WERI-Rb-1 (cell line): ENCODE results near the gene ODF2.

Experiments
- DNase-seq: peaks from one replicate; pipeline ENCODE4 v3.0.0-alpha.2; 2020
- H3K27ac ChIP-seq: fragments of 250-450 bp; sonication (Bioruptor Pico); 2 replicates; pipeline ENCODE4 v1.5.1; 2020; ENCODE audit warnings: mild to moderate bottlenecking, moderate library complexity
- H3K27me3 ChIP-seq: fragments of 250-450 bp; sonication (Bioruptor Pico); 2 replicates; pipeline ENCODE4 v1.5.1; 2021; ENCODE audit warnings: mild to moderate bottlenecking, low read depth, moderate library complexity; ENCODE audit not compliant: insufficient read depth, severe bottlenecking
- H3K36me3 ChIP-seq: fragments of 250-450 bp; sonication (Bioruptor Pico); 2 replicates; pipeline ENCODE4 v1.5.1; 2020; ENCODE audit warnings: mild to moderate bottlenecking, moderate library complexity
- H3K4me3 ChIP-seq: 2 replicates; pipeline ENCODE4 v1.5.1; 2011; ENCODE audit warnings: low read depth, mild to moderate bottlenecking, control low read depth, low read length
- H3K9me3 ChIP-seq: fragments of 250-450 bp; sonication (Bioruptor Pico); 2 replicates; pipeline ENCODE4 v1.5.1; 2021; ENCODE audit warnings: mild to moderate bottlenecking, moderate library complexity; ENCODE audit not compliant: severe bottlenecking
- TF ChIP-seq, protein P1 (sequence below): IDR thresholded peaks from 2 replicates; pipeline ENCODE4 v1.5.1; 2011; ENCODE audit warnings: low read depth, mild to moderate bottlenecking, control low read depth, inconsistent platforms, low read length

ODF2 gene

DNA sequence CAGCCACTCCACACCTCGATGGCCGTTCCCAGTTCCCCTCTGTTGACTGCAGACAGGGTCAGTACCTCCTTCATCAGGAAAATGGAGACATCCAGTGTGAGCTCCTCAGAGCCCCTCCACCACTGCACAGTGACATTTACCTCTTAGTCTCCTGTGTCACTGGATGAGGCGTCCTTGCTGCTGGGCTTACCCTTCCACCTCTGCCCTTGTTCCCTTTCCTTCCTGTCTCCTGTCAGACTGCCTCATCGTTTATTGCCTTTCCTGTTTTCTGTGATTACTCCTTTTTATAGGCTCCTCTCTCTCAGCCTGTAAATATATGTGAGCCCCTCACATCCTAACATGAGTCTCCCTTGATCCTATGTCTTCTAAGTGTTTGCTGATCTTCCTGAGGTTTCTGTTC, 73.4 kb downstream of the ODF2 start:
- Histone ChIP-seq H3K36me3 (peaks cover 82% of the 10 kb centered on the region), H3K9me3 (no peaks in the 10 kb centered on the region), H3K27me3 (no peaks in the 10 kb centered on the region), H3K27ac (no peak overlapping the region), H3K4me3 (no peak overlapping the region)
- TF ChIP-seq, protein P1, sequence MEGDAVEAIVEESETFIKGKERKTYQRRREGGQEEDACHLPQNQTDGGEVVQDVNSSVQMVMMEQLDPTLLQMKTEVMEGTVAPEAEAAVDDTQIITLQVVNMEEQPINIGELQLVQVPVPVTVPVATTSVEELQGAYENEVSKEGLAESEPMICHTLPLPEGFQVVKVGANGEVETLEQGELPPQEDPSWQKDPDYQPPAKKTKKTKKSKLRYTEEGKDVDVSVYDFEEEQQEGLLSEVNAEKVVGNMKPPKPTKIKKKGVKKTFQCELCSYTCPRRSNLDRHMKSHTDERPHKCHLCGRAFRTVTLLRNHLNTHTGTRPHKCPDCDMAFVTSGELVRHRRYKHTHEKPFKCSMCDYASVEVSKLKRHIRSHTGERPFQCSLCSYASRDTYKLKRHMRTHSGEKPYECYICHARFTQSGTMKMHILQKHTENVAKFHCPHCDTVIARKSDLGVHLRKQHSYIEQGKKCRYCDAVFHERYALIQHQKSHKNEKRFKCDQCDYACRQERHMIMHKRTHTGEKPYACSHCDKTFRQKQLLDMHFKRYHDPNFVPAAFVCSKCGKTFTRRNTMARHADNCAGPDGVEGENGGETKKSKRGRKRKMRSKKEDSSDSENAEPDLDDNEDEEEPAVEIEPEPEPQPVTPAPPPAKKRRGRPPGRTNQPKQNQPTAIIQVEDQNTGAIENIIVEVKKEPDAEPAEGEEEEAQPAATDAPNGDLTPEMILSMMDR: no peak
- DNase-seq: no peak

- no peak overlapping the region for H3K27ac ChIP-seq
Measured at GRCh38 chr9:128532581-128532980, 76.8 kb downstream of the ODF2 start.

GRCh38 chr9:128540634-128541360, 85.0 kb downstream of the ODF2 start:
- no peaks in the 10 kb centered on the region for H3K9me3 ChIP-seq
- H3K4me3 ChIP-seq: no peak overlapping the region
- TF ChIP-seq, protein P1: no peak
- H3K27ac ChIP-seq: no peak overlapping the region
- H3K36me3 ChIP-seq: peaks cover 57% of the 10 kb centered on the region
- no peaks in the 10 kb centered on the region for H3K27me3 ChIP-seq
- DNase-seq: no peak

More at GRCh38 chr9:128532581-128532980, 76.8 kb downstream of the ODF2 start:
- Histone ChIP-seq H3K36me3 (peaks cover 59% of the 10 kb centered on the region), H3K9me3 (no peaks in the 10 kb centered on the region), H3K27me3 (no peaks in the 10 kb centered on the region), H3K4me3 (no peak overlapping the region)
- no peak for DNase-seq
- TF ChIP-seq, protein P1: no peak

- Histone ChIP-seq H3K9me3 (no peaks in the 10 kb centered on the region), H3K27me3 (no peaks in the 10 kb centered on the region), H3K4me3 (no peak overlapping the region), H3K27ac (no peak overlapping the region), H3K36me3 (peaks cover 16% of the 10 kb centered on the region)
- TF ChIP-seq, protein P1: no peak
- DNase-seq: no peak
Measured at GRCh38 chr9:128546504-128546903, 90.7 kb downstream of the ODF2 start.

DNA sequence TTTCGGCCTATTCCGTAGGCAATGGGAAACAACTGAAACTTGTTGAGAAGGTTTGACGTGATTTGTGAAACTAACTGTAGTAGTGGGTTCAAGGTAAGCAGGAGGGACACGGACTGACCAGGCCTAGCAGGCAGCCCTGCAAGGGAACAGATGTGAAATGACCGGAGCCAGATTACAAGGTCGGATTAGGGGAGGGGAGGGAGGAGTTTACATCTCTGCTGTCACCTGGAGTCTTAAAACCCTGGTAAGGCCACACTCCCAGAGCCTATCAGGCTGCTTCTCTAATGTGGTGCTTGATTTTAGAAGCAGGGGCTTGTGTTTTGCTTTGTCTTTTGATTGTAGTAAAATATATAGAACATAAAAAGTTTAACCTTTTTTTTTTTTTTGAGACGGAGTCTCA, 93.1 kb downstream of the ODF2 start:
- TF ChIP-seq, protein P1: no peak

GRCh38 chr9:128550226-128550625, 94.4 kb downstream of the ODF2 start:
- H3K27ac ChIP-seq: peak overlapping the region; percentile 48
- H3K4me3 ChIP-seq: no peak overlapping the region
- no peak for DNase-seq
- peaks cover 5% of the 10 kb centered on the region; the same call in 1 of the 2 replicates for H3K36me3 ChIP-seq
- H3K27me3 ChIP-seq: no peaks in the 10 kb centered on the region
- TF ChIP-seq, protein P1: no peak
- H3K9me3 ChIP-seq: no peaks in the 10 kb centered on the region

More for the DNA sequence above, 93.1 kb downstream of the ODF2 start:
- H3K4me3 ChIP-seq: no peak overlapping the region
- H3K9me3 ChIP-seq: no peaks in the 10 kb centered on the region
- DNase-seq: peak; percentile 91
- H3K27me3 ChIP-seq: no peaks in the 10 kb centered on the region
- H3K27ac ChIP-seq: peak overlapping the region; percentile 48
- 0 out of 2 replicates have a peak, but pooled peaks cover 2% of the 10 kb centered on the region for H3K36me3 ChIP-seq
